ENCODE measurements around the gene OSBPL7.

OSBPL7 gene

DNA sequence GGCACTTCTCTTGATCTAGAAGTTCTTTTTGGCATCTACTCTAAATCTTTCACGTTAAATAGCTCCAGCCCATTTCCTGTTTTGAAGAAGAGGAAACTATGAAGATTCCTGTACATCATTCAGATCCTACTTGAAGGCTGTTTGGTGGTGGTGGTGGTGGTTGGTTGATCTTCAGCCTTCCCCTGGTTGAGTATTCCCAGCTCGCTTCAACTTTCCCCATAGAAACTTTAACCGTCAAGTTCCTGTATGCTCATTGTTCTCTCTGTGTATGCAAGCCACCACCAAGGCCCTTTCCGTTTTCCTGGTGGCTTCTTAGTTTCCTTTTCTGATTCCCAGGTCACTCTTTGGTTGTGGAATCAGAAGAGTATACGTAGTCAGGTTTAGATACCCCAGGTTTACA, 13.2 kb upstream of the OSBPL7 start (continued):
- TF ChIP-seq ZNF311 (tag by site-specific recombination; IDR thresholded peaks at IDR 0.05; ENCODE audit: borderline replicate concordance), result no peak
- no peak for TF ChIP-seq ZNF518A (tag by site-specific recombination; conservative IDR thresholded peaks at IDR 0.05; ENCODE audit: low read depth)
- TF ChIP-seq ZNF48 (tag by site-specific recombination; IDR thresholded peaks at IDR 0.05), result no peak
- TF ChIP-seq ZNF2 (tag by site-specific recombination; IDR thresholded peaks at IDR 0.05), result no peak
- no peak for TF ChIP-seq ZBTB21 (tag by site-specific recombination; IDR thresholded peaks at IDR 0.05)
- no peak for TF ChIP-seq TCF7L2 (IDR thresholded peaks at IDR 0.05; ENCODE audit: borderline replicate concordance, low read depth, low read length)
- TF ChIP-seq, protein P1, sequence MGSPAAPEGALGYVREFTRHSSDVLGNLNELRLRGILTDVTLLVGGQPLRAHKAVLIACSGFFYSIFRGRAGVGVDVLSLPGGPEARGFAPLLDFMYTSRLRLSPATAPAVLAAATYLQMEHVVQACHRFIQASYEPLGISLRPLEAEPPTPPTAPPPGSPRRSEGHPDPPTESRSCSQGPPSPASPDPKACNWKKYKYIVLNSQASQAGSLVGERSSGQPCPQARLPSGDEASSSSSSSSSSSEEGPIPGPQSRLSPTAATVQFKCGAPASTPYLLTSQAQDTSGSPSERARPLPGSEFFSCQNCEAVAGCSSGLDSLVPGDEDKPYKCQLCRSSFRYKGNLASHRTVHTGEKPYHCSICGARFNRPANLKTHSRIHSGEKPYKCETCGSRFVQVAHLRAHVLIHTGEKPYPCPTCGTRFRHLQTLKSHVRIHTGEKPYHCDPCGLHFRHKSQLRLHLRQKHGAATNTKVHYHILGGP (tag by site-specific recombination; IDR thresholded peaks at IDR 0.05), result no peak
- TF ChIP-seq ZNF830 (tag by site-specific recombination; IDR thresholded peaks at IDR 0.05; ENCODE audit: low read depth), result no peak

- ChIA-PET POLR2A (interaction anchor here (0.5 to 2.1 kb wide), 39 partner anchors 9 to 778 kb away, joined by 3 to 50 read pairs (median 3); partner anchors contain the start of genes CDK5RAP3, OSBPL7, PNPO and SCRN2), CTCF (interaction anchor here (0.5 to 2.6 kb wide), 6 partner anchors 9 to 183 kb away, joined by 3 to 21 read pairs (median 4); partner anchors contain the start of gene SCRN2)
- TF ChIP-seq REST (tag by site-specific recombination; IDR thresholded peaks at IDR 0.05), result no peak
- 0 out of 2 replicates have a peak, but pooled peaks have one; percentile 37 for TF ChIP-seq ZBTB48 (tag by site-specific recombination; IDR thresholded peaks at IDR 0.05)
- Histone ChIP-seq H3K27ac (ENCODE audit: extremely low read depth, low read depth, low read length) (no peak overlapping the region), H3K4me1 (ENCODE audit: control insufficient read depth, insufficient read depth, low read length) (peaks cover 7% of the 10 kb centered on the region; the same call in 1 of the 2 replicates), H3K9me3 (ENCODE audit: control insufficient read depth, insufficient read depth, low read depth, low read length) (no peaks in the 10 kb centered on the region), H3K36me3 (ENCODE audit: control insufficient read depth in 2 of 2, insufficient read depth in 1 of 2, low read length in 2 of 2) (peaks cover 11 to 41% of the 10 kb centered on the region in 2 experiments; a peak in 2 of 3 replicates), H3K4me3 (ENCODE audit: low read depth, low read length) (peak overlapping the region; percentile 92)
Measured at GRCh38 chr17:47831934-47832327, 10.3 kb upstream of the OSBPL7 start.

Measured in HEK293 (cell line).